ENCODE data around the gene ID3.

DNA sequence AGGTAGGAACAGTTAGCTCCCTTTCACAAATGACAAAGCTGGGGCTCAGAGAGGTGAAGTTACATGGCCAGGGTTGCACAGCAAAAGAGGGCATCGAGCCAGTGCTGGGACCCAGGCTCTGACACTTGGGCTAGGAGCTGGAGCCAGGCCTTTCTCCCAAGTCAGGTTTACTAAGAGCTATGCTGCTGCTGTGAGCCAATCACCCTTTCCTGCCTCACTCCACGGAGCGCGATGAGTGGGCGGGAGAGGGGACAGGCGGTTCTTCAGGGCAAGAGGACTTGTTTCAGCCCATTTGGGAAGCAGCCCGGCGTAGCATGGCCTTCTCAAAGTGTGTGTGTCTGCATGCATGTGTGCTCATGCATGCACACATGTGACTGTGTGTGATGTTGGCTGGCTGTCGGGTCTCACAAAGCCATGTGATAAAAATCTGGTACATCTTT, 10.6 kb downstream of the ID3 start:
- TF ChIP-seq, protein P1, sequence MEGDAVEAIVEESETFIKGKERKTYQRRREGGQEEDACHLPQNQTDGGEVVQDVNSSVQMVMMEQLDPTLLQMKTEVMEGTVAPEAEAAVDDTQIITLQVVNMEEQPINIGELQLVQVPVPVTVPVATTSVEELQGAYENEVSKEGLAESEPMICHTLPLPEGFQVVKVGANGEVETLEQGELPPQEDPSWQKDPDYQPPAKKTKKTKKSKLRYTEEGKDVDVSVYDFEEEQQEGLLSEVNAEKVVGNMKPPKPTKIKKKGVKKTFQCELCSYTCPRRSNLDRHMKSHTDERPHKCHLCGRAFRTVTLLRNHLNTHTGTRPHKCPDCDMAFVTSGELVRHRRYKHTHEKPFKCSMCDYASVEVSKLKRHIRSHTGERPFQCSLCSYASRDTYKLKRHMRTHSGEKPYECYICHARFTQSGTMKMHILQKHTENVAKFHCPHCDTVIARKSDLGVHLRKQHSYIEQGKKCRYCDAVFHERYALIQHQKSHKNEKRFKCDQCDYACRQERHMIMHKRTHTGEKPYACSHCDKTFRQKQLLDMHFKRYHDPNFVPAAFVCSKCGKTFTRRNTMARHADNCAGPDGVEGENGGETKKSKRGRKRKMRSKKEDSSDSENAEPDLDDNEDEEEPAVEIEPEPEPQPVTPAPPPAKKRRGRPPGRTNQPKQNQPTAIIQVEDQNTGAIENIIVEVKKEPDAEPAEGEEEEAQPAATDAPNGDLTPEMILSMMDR (conservative IDR thresholded peaks at IDR 0.05), result no peak
- no peak for TF ChIP-seq EZH2 (IDR thresholded peaks at IDR 0.05; ENCODE audit: low read depth)

All from PC-9 (cell line).